Keratinocyte (primary cell): ENCODE data around the gene ONECUT1.

Experiments used
- EZH2 ChIP-seq: IDR thresholded peaks from one replicate; pipeline ENCODE4 v1.6.1; 2012; ENCODE audit warnings: inconsistent platforms, mild to moderate bottlenecking, low read length, moderate library complexity
- TF ChIP-seq, protein P1 (sequence below), 3 experiments: IDR thresholded peaks in 1 of 3; conservative IDR thresholded peaks in 1 of 3; optimal IDR thresholded peaks in 1 of 3; 2 replicates in 2 of 3; 3 replicates in 1 of 3; pipeline versions ENCODE3 to v1.5.1; 2011; ENCODE audit warnings: low read length in 3 of 3, mild to moderate bottlenecking in 3 of 3, moderate library complexity in 2 of 3, control low read depth in 1 of 3, inconsistent platforms in 1 of 3; ENCODE audit not compliant: insufficient read depth in 2 of 3; ENCODE audit errors: extremely low read depth in 1 of 3

DNA sequence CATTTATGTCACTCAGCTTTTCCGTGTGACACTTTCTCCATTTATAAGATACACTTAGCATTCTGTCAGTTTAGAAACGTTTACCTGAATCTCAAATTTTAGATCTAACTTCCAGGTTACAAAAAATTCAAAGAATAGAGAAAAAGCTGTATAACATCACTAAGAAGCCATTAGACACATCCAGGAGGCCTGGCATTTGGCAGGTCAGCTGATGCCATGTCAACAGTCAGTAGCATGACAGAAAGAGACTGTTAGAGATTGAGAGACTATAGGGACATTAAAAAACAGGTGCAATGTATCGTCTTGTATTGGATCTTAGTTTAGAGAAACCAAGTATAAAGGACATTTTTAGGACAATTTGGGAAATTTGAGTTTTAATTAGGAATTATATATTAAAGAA lies 57.6 kb downstream of the ONECUT1 start:
- TF ChIP-seq, protein P1, sequence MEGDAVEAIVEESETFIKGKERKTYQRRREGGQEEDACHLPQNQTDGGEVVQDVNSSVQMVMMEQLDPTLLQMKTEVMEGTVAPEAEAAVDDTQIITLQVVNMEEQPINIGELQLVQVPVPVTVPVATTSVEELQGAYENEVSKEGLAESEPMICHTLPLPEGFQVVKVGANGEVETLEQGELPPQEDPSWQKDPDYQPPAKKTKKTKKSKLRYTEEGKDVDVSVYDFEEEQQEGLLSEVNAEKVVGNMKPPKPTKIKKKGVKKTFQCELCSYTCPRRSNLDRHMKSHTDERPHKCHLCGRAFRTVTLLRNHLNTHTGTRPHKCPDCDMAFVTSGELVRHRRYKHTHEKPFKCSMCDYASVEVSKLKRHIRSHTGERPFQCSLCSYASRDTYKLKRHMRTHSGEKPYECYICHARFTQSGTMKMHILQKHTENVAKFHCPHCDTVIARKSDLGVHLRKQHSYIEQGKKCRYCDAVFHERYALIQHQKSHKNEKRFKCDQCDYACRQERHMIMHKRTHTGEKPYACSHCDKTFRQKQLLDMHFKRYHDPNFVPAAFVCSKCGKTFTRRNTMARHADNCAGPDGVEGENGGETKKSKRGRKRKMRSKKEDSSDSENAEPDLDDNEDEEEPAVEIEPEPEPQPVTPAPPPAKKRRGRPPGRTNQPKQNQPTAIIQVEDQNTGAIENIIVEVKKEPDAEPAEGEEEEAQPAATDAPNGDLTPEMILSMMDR (optimal IDR thresholded peaks at IDR 0.05 in 1 of 3, IDR thresholded peaks at IDR 0.05 in 1 of 3, conservative IDR thresholded peaks at IDR 0.05 in 1 of 3; ENCODE audit: extremely low read depth in 1 of 3, insufficient read depth in 2 of 3, low read length in 3 of 3) = no peak
- TF ChIP-seq EZH2 = no peak
